GM18511 (cell line): ENCODE measurements around the gene TNP2.

Experiments
- ATAC-seq: cut with Tn5 transposase; IDR thresholded peaks from one replicate; pipeline ENCODE4 v1.9.1; 2021; ENCODE audit warnings: mild to moderate bottlenecking, moderate library complexity; ENCODE audit not compliant: unreplicated experiment

The TNP2 gene

DNA sequence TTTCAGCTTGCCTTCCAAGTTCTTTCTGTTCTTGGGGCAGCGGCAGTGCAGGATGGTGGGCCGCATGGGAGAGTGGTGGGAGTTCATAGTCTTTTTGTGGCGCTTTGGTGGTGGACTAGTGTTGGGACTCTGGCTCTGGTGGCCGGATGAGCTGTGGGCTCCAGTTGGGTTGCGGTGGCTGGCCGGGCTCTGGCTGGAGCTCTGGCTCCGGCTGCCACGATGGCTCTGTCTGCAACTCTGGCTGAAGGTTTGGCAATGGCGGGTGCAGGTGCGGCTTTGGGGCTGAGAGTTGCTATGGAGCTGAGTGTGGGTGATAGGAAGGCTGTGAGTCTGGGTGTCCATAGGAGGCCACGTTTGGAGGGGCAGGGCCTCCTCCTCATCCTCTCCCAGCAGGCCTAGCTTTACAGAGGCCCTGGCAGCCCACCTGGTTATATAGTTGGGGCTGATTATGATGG is at the start of gene TNP2:
Gene TNP2, minus strand, starts transcription at position 405 of the 455 bp plus-strand sequence. Its CDS starts 63 bp downstream, at position 342.
- no peak for ATAC-seq

DNA sequence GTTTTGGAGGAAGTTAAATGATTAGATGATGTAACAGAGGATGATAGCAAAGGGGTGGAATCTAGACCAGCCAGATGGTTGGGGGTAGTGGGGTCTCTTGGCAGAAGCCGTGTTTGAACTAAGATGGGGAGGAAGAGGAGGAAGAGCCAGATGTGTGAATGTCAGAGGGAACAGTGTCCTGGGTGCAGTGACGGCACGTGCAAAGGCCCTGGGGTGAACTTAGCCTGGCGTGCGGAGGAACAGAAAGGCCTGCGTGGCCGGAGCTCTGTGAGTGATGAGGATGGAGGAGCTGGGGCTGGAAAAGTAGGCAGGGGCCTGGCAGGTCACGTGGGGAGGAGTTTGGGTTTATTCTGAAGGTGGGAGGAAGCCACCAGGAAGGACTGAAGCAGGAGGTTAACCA is 49.7 kb upstream of the TNP2 start:
- ATAC-seq: no peak

DNA sequence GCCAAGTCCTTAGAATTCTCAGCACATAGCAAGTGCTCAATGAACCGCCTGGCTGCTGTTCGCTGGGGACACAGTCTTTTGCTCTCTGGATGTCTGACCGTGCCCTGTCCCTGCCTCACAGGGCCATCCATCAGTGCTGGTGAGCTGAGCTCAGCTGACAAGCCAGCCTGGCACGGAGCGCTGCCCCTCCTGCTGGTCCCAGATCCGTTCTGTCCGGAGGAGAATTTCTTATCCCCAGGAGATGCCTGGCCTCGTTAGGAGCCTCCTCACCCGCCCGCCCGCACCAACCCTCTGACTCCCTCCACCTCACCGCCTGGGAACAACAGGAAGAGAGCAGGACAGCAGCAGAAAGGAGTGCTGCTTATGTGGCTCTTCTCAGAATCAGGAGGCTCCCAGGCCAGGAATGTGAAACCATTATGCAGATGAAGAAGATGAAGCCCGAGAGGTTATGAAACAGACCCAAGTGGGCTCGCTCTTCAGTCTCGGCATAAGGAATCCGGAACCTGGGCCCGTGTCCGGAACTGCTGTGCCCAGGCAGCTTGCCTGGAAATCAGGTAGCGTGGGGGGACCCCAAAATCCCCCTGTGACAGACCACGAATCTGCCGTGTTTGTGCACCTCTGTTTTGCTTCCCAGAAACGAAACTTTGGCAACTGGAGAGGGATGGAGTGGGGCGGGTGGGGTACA is 47.3 kb upstream of the TNP2 start:
- ATAC-seq: no peak

DNA sequence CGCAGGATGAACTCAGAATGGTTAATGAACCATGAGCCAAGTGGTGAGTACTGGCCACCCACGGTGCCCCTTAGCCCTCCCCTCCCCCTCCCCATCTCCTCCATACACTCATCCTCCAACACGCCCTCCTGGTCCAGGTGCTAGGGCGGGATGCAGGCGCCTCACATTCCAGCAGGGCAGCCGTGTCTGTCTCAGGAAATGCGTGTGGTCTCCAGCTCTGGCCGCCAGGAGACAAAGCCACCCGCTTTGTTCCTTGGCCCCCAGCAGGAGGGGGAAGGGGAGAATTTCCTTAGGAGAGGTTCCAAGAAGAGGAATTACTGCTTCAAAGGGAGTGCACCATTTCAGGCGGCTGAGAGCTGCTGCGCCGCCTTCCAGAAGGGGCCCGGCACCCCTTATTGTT is 46.4 kb upstream of the TNP2 start:
- ATAC-seq: no peak

DNA sequence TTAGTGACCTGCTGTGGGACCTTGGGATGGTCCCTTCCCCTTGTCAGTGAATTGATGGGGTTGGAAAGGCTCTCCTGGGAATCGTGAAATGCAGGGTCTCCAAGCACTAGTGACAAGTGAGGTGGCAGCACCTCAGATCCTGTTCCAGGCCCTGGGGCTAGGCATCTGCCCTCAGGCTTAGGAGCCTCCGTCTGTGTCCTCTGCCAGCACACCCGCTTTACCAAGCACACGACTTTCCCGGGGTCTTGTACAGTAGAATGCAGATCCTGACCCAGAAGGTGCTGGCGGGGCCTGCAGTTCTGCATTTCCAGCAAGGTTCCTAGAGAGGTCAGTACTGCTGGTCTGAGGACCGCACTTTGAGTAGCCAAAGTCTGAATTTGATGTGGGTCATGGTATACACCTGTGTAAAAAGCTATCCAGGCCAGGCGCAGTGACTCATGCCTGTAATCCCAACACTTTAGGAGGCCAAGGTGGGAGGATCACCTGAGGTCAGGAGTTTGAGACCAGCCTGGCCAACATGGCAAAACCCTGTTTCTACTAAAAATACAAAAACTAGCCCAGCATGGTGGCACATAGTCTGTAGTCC is 45.3 kb upstream of the TNP2 start:
- ATAC-seq: no peak

DNA sequence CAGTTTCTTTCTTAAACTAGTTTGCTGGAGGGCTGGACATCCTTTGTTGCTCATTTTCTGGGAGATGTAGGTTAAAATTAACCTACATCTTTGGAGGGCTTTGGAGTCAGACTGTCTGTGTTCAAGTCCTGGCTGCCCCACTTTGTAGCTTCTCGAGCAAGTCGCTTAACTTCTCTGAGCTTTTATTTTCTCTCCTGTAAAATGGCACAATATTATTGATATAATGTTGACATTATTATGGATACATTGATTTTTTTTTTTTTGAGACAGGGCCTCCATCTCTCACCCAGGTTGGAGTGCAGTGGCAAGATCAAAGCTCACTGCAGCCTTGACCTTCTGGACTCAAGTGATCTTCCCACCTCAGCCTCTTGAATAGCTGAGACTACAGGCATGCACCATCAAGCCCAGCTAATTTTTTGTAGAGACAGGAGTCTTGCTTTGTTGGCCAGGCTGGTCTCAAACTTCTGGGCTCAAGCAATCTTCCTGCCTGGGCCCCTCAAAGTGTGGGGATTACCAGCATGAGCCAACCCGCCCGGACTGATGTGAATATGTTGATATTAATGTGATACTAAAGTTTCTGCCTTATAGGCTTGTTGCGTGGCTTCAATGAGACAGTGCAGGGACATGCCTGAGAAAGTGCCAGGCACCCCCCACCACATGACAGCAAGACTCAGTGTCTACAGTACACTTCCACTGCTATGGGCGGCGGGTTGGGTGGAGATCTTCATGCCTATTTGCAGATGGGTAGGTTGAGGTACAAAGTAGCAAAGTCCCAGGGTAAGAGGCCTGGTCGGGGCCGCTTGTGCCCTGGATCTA is 44.6 kb upstream of the TNP2 start:
- ATAC-seq: no peak

DNA sequence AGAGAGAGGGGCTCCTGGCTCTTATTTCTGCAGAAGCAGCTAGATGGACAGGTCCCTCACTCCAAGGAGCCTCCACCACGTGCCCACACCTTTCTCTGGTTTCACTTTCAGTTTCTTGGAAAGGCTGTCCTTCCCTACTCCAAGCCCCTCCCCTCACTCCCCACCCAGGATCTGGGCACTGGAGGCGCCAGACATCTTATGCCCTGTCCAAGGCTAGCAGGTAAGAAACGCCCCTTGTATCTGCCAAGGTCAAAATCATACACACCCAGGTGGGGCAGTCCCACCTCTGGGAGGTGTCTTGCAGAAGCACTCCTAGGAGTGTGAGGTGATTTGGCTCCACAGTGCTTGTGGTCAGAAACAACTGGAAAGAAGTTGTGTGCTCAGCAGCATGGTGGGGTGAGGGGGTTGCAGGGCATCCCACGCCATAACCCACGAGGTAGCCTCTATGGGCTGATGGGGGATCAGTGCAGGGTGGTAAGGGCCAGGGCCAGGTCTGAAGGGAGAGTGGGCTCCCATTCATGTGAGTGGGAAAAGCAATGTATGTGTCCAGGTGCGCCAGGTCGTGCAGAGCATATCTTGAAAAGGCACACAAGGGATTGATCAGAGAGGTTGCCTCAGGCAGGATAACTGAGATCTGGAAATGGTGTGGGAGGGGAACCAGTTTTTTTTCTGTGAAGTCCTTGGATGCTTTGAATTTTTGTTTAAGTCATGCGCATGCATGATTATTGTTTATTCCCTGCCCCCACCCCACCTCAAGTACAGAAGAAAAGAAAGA is 43.8 kb upstream of the TNP2 start:
- no peak for ATAC-seq

DNA sequence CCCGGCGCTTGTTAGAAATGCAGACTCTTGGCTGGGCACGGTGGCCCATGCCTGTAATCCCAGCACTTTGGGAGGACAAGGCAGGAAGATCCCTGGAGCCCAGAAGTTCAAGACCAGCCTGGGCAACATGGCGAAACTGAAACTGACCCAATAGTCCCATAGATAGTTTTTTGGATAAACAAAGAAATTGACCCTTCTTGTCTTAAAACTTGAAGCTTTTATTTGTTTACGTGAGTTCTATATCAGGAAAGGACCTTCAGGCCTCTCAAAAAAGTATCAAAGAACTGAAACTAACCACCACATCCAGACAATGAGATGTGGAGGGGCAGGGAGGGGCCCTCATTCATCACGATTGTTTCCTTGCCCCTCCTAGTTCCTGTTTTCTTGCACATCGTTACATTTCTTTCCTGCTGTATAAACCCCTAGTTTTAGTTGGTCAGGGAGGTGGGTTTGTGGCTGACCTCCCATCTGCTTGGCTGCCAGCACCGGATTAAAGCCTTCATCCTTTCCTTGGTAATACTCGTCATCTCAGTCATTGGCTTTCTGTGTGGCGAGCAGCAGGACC is 42.0 kb upstream of the TNP2 start:
- ATAC-seq: peak; percentile 34

DNA sequence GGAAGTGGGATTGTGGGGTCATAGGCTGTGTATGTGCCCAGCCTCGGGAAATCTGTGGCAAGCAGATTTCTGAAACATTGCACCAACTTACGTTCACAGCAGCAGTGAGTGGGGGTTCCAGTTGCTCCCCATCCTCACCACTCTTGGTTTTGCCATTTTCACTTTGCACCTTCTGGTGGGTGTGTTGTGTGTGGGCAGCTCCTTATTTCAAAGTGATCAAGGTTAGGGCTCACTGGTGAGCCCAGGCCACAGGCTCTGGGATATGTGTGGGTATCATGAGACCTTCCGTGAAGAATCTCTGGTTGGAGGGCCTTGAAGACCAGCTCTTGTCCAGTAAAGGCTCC is 41.5 kb upstream of the TNP2 start:
- no peak for ATAC-seq

DNA sequence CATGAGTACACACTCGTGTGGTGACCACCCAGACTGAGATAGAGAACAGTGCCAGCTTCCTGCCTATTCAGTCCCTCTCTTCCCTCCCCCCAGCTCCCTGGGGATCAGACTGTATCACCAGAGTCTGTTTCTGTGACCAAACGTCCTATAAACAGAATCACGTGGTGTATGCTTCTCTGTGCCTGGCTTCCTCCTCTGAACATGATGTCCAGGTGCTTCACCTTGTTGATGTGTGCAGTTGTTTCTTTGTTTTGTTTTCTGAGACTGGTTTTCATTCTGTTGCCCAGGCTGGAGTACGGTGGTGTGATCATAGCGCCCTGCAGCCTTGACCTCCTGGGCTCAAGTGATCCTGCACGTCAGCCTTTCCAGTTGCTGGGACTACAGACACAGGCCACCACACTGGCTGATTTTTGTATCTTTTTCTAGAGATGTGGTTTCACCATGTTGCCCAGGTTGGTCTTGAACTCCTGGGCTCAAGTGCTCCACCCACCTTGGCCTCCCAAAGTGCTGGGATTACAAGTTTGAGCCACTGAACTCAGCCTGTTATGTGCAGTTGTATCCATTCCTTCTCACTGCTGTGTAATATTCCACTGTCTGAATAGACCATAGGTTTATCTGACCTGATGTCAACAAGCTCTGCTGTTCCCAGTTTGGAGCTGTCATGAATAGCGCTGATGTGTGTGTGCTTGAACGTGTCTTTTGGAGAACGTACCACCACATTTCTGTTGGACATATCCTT is 40.9 kb upstream of the TNP2 start:
- peak; percentile 50 for ATAC-seq

DNA sequence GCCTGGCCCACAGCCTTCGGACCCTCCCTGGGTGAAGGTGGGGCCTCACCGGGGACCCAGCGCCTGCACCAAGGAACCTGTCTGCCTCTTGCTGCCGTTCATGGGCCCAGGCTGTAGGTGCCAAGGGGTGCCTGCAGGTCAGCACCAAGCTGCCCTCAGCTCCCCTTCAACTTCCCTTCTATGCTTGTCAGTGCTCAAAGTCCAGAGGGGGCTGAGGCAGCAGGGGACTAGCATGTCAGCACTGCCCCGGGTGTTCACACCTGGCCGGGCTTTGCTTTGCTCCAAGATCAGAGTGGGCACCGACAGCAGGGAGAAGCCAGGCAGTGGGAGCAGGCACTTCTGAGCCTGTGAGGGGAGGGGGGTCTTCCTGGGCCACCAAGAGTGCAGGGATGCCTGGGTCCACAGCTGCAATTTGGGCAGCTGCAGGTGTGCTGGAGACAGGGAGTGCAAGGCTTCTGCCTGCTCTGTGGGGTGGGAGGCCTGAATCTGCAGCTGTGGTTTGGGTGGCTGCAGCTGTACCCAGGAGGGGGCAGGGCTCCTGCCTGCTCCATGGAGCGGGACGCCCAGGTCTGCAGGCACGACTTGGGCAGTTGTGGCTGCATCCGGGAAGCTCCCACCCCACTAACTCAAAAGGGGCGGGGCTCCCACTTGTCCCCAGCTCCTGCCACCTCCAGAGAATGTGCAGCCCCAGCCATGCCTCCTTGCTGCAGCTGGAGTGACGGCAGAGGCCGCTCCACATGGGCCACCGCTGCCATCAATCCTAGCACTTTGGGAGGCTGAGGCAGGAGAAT is 39.6 kb upstream of the TNP2 start:
- ATAC-seq: peak; percentile 41

DNA sequence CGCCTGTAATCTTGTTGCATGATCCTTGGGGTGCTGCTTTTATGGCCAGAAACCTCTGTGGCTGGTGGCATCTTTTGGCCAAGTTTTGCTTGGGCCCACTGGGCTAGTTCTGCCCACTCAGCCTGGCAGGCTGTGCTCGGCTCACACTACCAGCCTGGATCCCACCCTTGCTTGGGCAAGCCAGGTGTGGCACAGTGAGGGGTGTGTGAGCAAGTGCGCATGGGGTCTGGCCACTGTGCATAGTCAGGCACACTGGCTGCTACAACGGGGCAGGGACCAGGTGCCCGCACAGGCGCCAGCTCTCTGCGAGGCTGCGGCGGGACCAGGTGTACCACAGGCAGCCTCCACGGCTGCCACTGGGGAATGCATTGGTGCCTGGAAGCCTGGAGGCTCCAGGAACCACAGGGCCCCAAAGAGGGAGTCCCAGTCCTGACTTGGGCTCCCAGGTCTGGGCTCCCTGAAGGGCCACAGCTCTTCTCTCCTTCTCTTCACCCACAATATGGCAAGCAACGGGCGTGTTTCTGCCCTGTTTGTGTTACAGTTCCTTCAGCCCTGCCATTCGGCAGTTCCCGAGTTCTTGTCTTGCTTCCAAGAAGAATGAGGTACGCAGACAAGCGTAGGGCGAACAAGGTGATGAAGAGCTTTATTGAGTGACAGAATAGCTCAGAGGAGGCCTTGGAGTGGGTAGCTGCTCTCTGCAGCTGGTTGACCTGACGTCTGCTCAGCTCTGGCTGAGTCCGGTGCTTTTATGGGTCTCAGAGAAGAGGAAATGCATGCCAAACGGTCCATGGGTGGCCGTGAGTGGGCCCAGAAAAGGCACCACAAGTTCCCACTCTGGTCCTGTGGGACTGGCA is 38.7 kb upstream of the TNP2 start:
- no peak for ATAC-seq

DNA sequence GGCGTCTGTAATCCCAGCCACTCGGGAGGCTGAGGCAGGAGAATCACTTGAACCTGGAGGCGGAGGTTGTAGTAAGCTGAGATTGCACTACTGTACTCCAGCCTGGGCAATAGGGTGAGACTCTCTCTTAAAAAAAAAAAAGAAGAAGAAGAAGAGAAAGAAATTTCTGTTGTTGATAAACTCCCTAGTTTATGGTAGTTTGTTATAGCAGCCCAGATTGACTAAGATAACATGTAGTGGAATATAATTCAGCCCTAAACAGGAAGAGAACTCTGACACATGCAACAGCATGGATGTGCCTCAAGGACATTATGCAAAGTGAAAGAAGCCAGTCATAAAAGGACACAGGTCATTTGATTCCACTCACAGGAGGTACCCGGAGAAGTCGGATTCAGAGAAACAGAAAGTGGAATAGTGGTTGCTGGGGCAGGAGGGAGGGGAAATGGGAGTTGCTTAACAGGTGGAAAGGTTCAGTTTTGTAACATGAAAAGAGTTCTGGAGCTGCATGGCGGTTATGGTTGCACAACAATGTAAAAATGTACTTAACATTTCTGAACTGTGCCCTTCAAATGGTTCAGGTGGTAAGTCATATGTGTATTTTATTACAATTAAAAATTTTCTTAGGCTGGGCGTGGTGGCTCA is 38.0 kb upstream of the TNP2 start:
- ATAC-seq: no peak

DNA sequence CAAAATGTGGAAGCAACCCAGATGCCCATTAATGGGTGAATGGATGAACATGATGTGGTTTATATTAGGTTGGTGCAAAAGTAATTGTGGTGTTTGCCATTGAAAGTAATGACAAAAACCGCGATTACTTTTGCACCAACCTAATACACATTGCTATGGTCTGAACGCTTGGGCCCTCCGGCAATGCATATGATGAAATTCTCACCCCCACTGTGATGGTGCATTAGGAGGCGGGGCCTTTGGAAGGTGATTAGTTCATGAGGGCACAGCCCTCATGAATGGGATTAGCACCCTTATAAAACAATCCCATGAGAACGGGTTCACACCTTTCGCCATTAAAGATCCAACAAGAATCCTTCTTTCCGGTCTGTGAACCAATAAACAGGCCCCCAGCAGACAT is 37.3 kb upstream of the TNP2 start:
- ATAC-seq: no peak

DNA sequence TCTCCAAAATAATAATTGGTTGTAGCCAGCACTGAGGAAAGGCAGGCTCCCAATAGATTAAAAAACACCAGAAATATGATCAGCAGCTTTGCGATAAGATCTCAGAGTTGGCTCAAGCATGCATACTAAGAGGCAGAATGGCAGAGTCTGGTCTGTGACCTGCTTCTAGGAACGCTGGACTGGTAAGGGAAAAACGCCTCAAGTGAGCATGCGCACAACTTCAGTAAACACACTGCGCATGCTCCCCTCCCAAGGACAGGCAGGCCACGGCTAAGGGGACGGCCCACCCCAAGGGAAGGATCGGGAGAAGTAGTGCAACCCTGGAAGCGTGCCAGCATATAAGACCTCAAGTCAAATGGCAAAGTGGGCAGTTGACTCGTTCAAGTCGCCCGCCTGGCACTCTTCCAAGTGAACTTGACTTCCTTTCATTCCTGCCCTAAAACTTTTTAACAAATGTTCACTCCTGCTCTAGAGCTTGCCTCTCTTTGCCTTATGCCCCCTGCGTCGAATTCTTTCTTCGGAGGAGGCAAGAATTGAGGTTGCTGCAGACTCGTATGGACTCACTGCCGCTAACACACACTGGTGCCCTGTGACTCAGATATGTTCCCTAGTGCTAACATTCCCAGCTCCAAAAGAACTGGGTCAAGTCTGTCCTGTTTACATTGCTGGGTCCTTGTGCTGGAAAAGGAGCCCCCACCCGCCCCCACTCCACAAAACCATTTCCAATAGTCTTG is 34.4 kb upstream of the TNP2 start:
- no peak for ATAC-seq

DNA sequence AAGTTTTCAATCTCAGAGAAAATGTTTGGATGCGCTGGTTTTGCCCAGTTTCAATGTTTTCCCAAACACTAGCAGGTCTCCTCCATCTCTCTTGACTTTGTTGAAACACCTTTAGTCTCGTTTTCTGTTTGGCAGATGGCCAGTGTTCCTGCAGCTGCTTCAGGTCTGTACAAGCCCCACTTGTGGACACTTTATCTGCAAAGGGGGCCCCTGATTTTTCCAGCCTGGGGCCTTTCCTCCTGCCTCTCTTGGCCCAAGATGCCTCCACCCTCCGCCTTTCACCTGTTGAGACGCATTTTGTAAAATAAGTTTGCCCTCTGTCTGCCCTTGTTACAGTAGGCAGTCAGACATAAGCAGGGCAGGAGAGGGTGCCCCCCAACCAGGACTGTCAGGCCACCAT is 33.9 kb upstream of the TNP2 start:
- no peak for ATAC-seq
